Keratinocyte (primary cell): ENCODE measurements around the gene CNPY2. TPM values are rescaled to one million over a fixed set of nuclear protein-coding genes. Genes with fewer than 3 reads are reported as not detected.
A peak's percentile ranks its signal among the peaks of the same experiment; 100 is the strongest.

ENCODE experiments used
- DNase-seq: peaks from one replicate; pipeline ENCODE4 v3.0.0-alpha.2; 2011; ENCODE audit warnings: low read depth, missing footprints, low spot score
- FAIRE-seq: peaks from 2 replicates; lab custom pipeline; 2011; peaks lifted over from hg19 to GRCh38; lab: Jason Lieb, UNC
- H2AFZ ChIP-seq: 2 replicates; pipeline ENCODE4 v1.6.0; 2012; ENCODE audit warnings: low read length, control low read depth, inconsistent platforms; ENCODE audit not compliant: control insufficient read depth
- H3K27ac ChIP-seq: 2 replicates; pipeline ENCODE4 v1.5.1; 2011; ENCODE audit warnings: low read length; ENCODE audit not compliant: control insufficient read depth, insufficient read depth
- H3K27me3 ChIP-seq: 3 replicates; pipeline ENCODE4 v1.6.0; 2011; ENCODE audit warnings: low read length; ENCODE audit not compliant: control insufficient read depth, insufficient read depth; ENCODE audit errors: extremely low read depth
- H3K36me3 ChIP-seq, 2 experiments: 2 replicates in 1 of 2; 3 replicates in 1 of 2; pipeline ENCODE4 v1.5.1; 2011; ENCODE audit warnings: low read length in 2 of 2, mild to moderate bottlenecking in 1 of 2; ENCODE audit not compliant: control insufficient read depth in 2 of 2, insufficient read depth in 2 of 2; ENCODE audit errors: extremely low read depth in 1 of 2
- H3K4me1 ChIP-seq: 3 replicates; pipeline ENCODE4 v1.5.1; 2011; ENCODE audit warnings: low read length; ENCODE audit not compliant: control insufficient read depth, insufficient read depth; ENCODE audit errors: extremely low read depth
- H3K4me2 ChIP-seq: 3 replicates; pipeline ENCODE4 v1.6.0; 2011; ENCODE audit warnings: low read depth, low read length; ENCODE audit not compliant: control insufficient read depth, insufficient read depth; ENCODE audit errors: extremely low read depth
- H3K4me3 ChIP-seq, 3 experiments: fragments of 200-600 bp in 1 of 3; sonication (generic) in 1 of 3; 2 replicates in 2 of 3; 3 replicates in 1 of 3; pipeline ENCODE4 v1.5.1; 2011 to 2016; ENCODE audit warnings: low read length in 3 of 3, mild to moderate bottlenecking in 3 of 3, control low read depth in 2 of 3, inconsistent platforms in 1 of 3, low read depth in 1 of 3, mixed read lengths in 1 of 3, mixed run types in 1 of 3, moderate library complexity in 1 of 3; ENCODE audit not compliant: control insufficient read depth in 2 of 3, insufficient read depth in 2 of 3; ENCODE audit errors: extremely low read depth in 1 of 3
- H3K79me2 ChIP-seq: 2 replicates; pipeline ENCODE4 v1.6.0; 2012; ENCODE audit warnings: low read length; ENCODE audit not compliant: control insufficient read depth, insufficient read depth
- H3K9ac ChIP-seq: 3 replicates; pipeline ENCODE4 v1.6.0; 2011; ENCODE audit warnings: low read length; ENCODE audit not compliant: control insufficient read depth, insufficient read depth; ENCODE audit errors: extremely low read depth
- H3K9me1 ChIP-seq: 3 replicates; pipeline ENCODE4 v1.6.0; 2011; ENCODE audit warnings: low read length; ENCODE audit not compliant: control insufficient read depth, insufficient read depth; ENCODE audit errors: extremely low read depth
- H3K9me3 ChIP-seq: 2 replicates; pipeline ENCODE4 v1.5.1; 2012; ENCODE audit warnings: low read depth, low read length; ENCODE audit not compliant: control insufficient read depth
- H4K20me1 ChIP-seq: 3 replicates; pipeline ENCODE4 v1.6.0; 2011; ENCODE audit warnings: low read length; ENCODE audit not compliant: control insufficient read depth, insufficient read depth; ENCODE audit errors: extremely low read depth
- CTCF ChIP-seq, 3 experiments: IDR thresholded peaks in 1 of 3; conservative IDR thresholded peaks in 1 of 3; optimal IDR thresholded peaks in 1 of 3; 2 replicates in 2 of 3; 3 replicates in 1 of 3; pipeline versions ENCODE3 to v1.5.1; 2011; ENCODE audit warnings: low read length in 3 of 3, mild to moderate bottlenecking in 3 of 3, moderate library complexity in 2 of 3, control low read depth in 1 of 3, inconsistent platforms in 1 of 3; ENCODE audit not compliant: insufficient read depth in 2 of 3; ENCODE audit errors: extremely low read depth in 1 of 3
- EZH2 ChIP-seq: IDR thresholded peaks from one replicate; pipeline ENCODE4 v1.6.1; 2012; ENCODE audit warnings: inconsistent platforms, mild to moderate bottlenecking, low read length, moderate library complexity
- dilution Hi-C: fragments of 300-500 bp; cut with MboI; formaldehyde crosslinking; loops from one replicate; pipeline ENCODE4 v1.7.0; 2020; ENCODE audit warnings: low sequenced_read_pairs; ENCODE audit not compliant: extremely low pct_ligation_motif_present
- polyA plus RNA-seq, 5 experiments: library from polyadenylated mRNA; depleted of rRNA in 3 of 5; stranded (reverse) in 3 of 5; stranded (forward) in 1 of 5; unstranded in 1 of 5; fragments of >200 nt; gene quantifications; 1 replicate in 1 of 5; 2 replicates in 3 of 5; 3 replicates in 1 of 5; pipeline versions ENCODE4 v1.2.1 to v1.2.3, GENCODE V29; 2011 to 2012; ENCODE audit warnings: missing spikeins in 2 of 5, low read depth in 1 of 5, low replicate concordance in 1 of 5

Gene CNPY2
- polyA plus RNA-seq, 1 donor (not counting 4 experiments of a cell fraction or from before 2014, with no cell fraction given): 162 TPM

- H3K9me3 ChIP-seq: no peaks in the 10 kb centered on the region
- dilution Hi-C loops: no loop called here
- TF ChIP-seq EZH2 (no peak), CTCF (optimal IDR thresholded peaks at IDR 0.05 in 1 of 3, IDR thresholded peaks at IDR 0.05 in 1 of 3, conservative IDR thresholded peaks at IDR 0.05 in 1 of 3; ENCODE audit: extremely low read depth in 1 of 3, insufficient read depth in 2 of 3, low read length in 3 of 3) (no peak)
- no peaks in the 10 kb centered on the region for H3K27me3 ChIP-seq
- no peak overlapping the region for H3K9ac ChIP-seq
- no peak for FAIRE-seq
- no peak overlapping the region for H3K4me3 ChIP-seq
- no peak for DNase-seq
- no peaks in the 10 kb centered on the region for H4K20me1 ChIP-seq
- H3K27ac ChIP-seq: no peak overlapping the region
- H3K4me2 ChIP-seq: no peak overlapping the region
- H3K4me1 ChIP-seq: peaks cover 15% of the 10 kb centered on the region
- H3K36me3 ChIP-seq: no peaks in the 10 kb centered on the region
- no peaks in the 10 kb centered on the region for H3K9me1 ChIP-seq
- peaks cover 15% of the 10 kb centered on the region for H3K79me2 ChIP-seq
- no peak overlapping the region for H2AFZ ChIP-seq
Measured at GRCh38 chr12:56361487-56362129, 45.8 kb upstream of the CNPY2 start.

GRCh38 chr12:56359851-56360767, 44.3 kb upstream of the CNPY2 start, which contains the start of gene STAT2:
Gene STAT2, minus strand, starts transcription at chr12:56360107. Its CDS starts 3,536 bp downstream, at chr12:56356571.
- H3K4me2 ChIP-seq: peak within 1 kb of the TSS; percentile 86
- H3K9me3 ChIP-seq: no peaks in the 10 kb centered on the region
- peak within 1 kb of the TSS; percentile 84 to 98 (median 92) for H3K4me3 ChIP-seq
- no peaks in the 10 kb centered on the region for H4K20me1 ChIP-seq
- dilution Hi-C loops: no loop called here
- H3K27ac ChIP-seq: peak within 1 kb of the TSS; percentile 91
- no peaks in the 10 kb centered on the region for H3K27me3 ChIP-seq
- H2AFZ ChIP-seq: peak within 1 kb of the TSS; percentile 88
- FAIRE-seq (peak; percentile 78), DNase-seq (peak; percentile 100)
- no peak for TF ChIP-seq CTCF (optimal IDR thresholded peaks at IDR 0.05 in 1 of 3, IDR thresholded peaks at IDR 0.05 in 1 of 3, conservative IDR thresholded peaks at IDR 0.05 in 1 of 3; ENCODE audit: extremely low read depth in 1 of 3, insufficient read depth in 2 of 3, low read length in 3 of 3)
- no peak for TF ChIP-seq EZH2
- H3K36me3 ChIP-seq: peaks cover 9 to 12% of the 10 kb centered on the region in 2 experiments
- H3K4me1 ChIP-seq: peaks cover 15% of the 10 kb centered on the region
- peaks cover 16% of the 10 kb centered on the region for H3K79me2 ChIP-seq
- H3K9me1 ChIP-seq: no peaks in the 10 kb centered on the region
- peak within 1 kb of the TSS; percentile 95 for H3K9ac ChIP-seq
